ENCODE results near the gene KCNK7.

GRCh38 chr11:65548395-65548794 is 47.2 kb downstream of the KCNK7 start:
- TF ChIP-seq POLR2A (IDR thresholded peaks at IDR 0.05; ENCODE audit: low read depth, low read length) (no peak), EZH2 (IDR thresholded peaks at IDR 0.05; ENCODE audit: borderline replicate concordance, low read depth, low read length, severe bottlenecking) (no peak), CTCF (IDR thresholded peaks at IDR 0.05; ENCODE audit: extremely low read depth in 1 of 2, insufficient read depth in 1 of 2, low read depth in 1 of 2, low read length in 2 of 2) (no peak), POLR2AphosphoS5 (IDR thresholded peaks at IDR 0.05; ENCODE audit: insufficient read depth, low read depth, low read length) (no peak), MAX (IDR thresholded peaks at IDR 0.05; ENCODE audit: insufficient read depth, insufficient read length) (no peak), GATA2 (IDR thresholded peaks at IDR 0.05; ENCODE audit: insufficient read depth, insufficient read length, low read depth, low read length) (no peak), MYC (IDR thresholded peaks at IDR 0.05; ENCODE audit: low read depth, low read length) (no peak), JUN (IDR thresholded peaks at IDR 0.05; ENCODE audit: borderline replicate concordance, insufficient read depth, insufficient read length, low read depth) (no peak), FOS (IDR thresholded peaks at IDR 0.05; ENCODE audit: borderline replicate concordance, insufficient read depth, low read length) (no peak)

All from endothelial cell of umbilical vein (primary cell).